ENCODE measurements around the gene TIMP3. TPM values are rescaled to one million over a fixed set of nuclear protein-coding genes. Genes with fewer than 3 reads are reported as not detected.

Gene TIMP3
- total and polyA plus RNA-seq, 2 of the 4 experiments (the other 2 are of a cell fraction), result 98.8 to 179 TPM

GRCh38 chr22:32800994-32801536, 440 bp upstream of the TIMP3 start:
- ATAC-seq (ENCODE audit: low read depth), result no peak
- peak overlapping the region; percentile 90 for H2AFZ ChIP-seq (replicated peaks; ENCODE audit: low read length, poor library complexity)
- intact Hi-C loops (cut with micrococcal nuclease), result loop anchor here (10.0 kb wide), 1 partner anchor 386 kb away; the partner anchor contains the start of gene RTCB
- no peak for DNase-seq
- peak overlapping the region; percentile 80 for H4K5ac ChIP-seq (ENCODE audit: low read depth, low read length)
- H3K56ac ChIP-seq (ENCODE audit: extremely low read depth, insufficient read depth, low read length), result no peak overlapping the region
- CTCF ChIA-PET, result interaction anchor here (0.5 to 1.5 kb wide), 4 partner anchors 141 to 252 kb away, joined by 3 to 6 read pairs (median 4); no protein-coding TSS in a partner anchor
- peak overlapping the region; percentile 44; the same call in 1 of the 2 replicates for H3K23ac ChIP-seq (ENCODE audit: low read depth, low read length)
- H3K9me3 ChIP-seq (ENCODE audit: control insufficient read depth, insufficient read depth, low read length), result no peaks in the 10 kb centered on the region
- H3K18ac ChIP-seq (ENCODE audit: low read depth, low read length), result peak overlapping the region; percentile 66; the same call in 1 of the 2 replicates
- H4K8ac ChIP-seq (ENCODE audit: low read depth in 2 of 2, low read length in 2 of 2), result peak overlapping the region; percentile 90 to 95
- H3K9me1 ChIP-seq (ENCODE audit: insufficient read depth, low read length), result 0 out of 2 replicates have a peak, but pooled peaks cover 12% of the 10 kb centered on the region
- peaks cover 14 to 41% of the 10 kb centered on the region in 2 experiments for H3K79me1 ChIP-seq (ENCODE audit: low read depth in 1 of 2, low read length in 2 of 2)
- H4K20me1 ChIP-seq (ENCODE audit: insufficient read depth, low read length), result peaks cover 46% of the 10 kb centered on the region
- peak overlapping the region; percentile 80 for H2AK9ac ChIP-seq (replicated peaks; ENCODE audit: low read depth, low read length, poor library complexity)
- H3K27ac ChIP-seq (ENCODE audit: insufficient read depth, low read length), result peak overlapping the region; percentile 61
- TF ChIP-seq CTCF (conservative IDR thresholded peaks at IDR 0.05; ENCODE audit: low read depth, low read length) (no peak), BHLHE40 (IDR thresholded peaks at IDR 0.05; ENCODE audit: low read depth, low read length) (peak; percentile 47; the same call in 1 of the 2 replicates)
- peak overlapping the region; percentile 94 for H2BK120ac ChIP-seq (ENCODE audit: low read depth, low read length)
- peaks cover 20% of the 10 kb centered on the region for H3K4me1 ChIP-seq (ENCODE audit: control insufficient read depth, insufficient read depth, low read length)
- H2BK20ac ChIP-seq (ENCODE audit: low read depth, low read length), result peak overlapping the region; percentile 75
- peak overlapping the region; percentile 96 for H3K4ac ChIP-seq (ENCODE audit: low read depth, low read length)
- peak overlapping the region; percentile 32 for H3K4me3 ChIP-seq (ENCODE audit: insufficient read depth, low read depth, low read length)
- peak overlapping the region; percentile 95 for H3K14ac ChIP-seq (replicated peaks; ENCODE audit: low read depth, low read length)
- POLR2A ChIA-PET (ENCODE audit: unreplicated experiment), result interaction anchor here (0.6 to 1.1 kb wide), 9 partner anchors 8 to 269 kb away, joined by 3 to 27 read pairs (median 3); no protein-coding TSS in a partner anchor
- H3K36me3 ChIP-seq (ENCODE audit: control insufficient read depth, insufficient read depth, low read length), result peaks cover 15% of the 10 kb centered on the region; the same call in 1 of the 2 replicates
- H2AK5ac ChIP-seq (ENCODE audit: low read depth, low read length), result peak overlapping the region; percentile 71; the same call in 1 of the 2 replicates
- peak overlapping the region; percentile 92 for H4K91ac ChIP-seq (ENCODE audit: insufficient read depth, low read depth, low read length)
- H3K9ac ChIP-seq (ENCODE audit: low read depth, low read length), result peak overlapping the region; percentile 55
- H2BK5ac ChIP-seq (ENCODE audit: low read depth, low read length, poor library complexity, severe bottlenecking), result peak overlapping the region; percentile 22
- WGBS, 2 experiments (ENCODE audit: extremely low coverage in 2 of 2, insufficient read length in 1 of 2), result 0% methylated on average over 3 of the region's 21 CpGs; no CpG with 5 or more reads in 1 of the 2 experiments
- peak overlapping the region; percentile 75 for H3K4me2 ChIP-seq (ENCODE audit: low read depth, low read length)
- H3K27me3 ChIP-seq (ENCODE audit: control insufficient read depth, insufficient read depth, low read length), result no peaks in the 10 kb centered on the region
- BruUV-seq (replicated peaks), result no TSS peak
- dilution Hi-C loops (cut with HindIII; ENCODE audit: low sequenced_read_pairs, unreplicated experiment), result no loop called here
- H2BK15ac ChIP-seq (ENCODE audit: low read depth, low read length), result peak overlapping the region; percentile 84; the same call in 2 of the 3 replicates
- in situ Hi-C loops (cut with MboI; ENCODE audit: low sequenced_read_pairs), result loop anchor here (25.0 kb wide), 1 partner anchor 839 kb away; no protein-coding TSS in a partner anchor

Measured in IMR-90 (cell line).